ENCODE measurements around the gene ZNF609. TPM values are rescaled to one million over a fixed set of nuclear protein-coding genes. Genes with fewer than 3 reads are reported as not detected.
"Not testable (repeated sequence)": the region's sequence is repeated elsewhere in the genome, so short reads cannot be mapped to it uniquely, and the experiment has no call there.

The ZNF609 gene
- total RNA-seq, 4 donors from 2014 or later = 10.3 to 16.5 (median 12.4) TPM

DNA sequence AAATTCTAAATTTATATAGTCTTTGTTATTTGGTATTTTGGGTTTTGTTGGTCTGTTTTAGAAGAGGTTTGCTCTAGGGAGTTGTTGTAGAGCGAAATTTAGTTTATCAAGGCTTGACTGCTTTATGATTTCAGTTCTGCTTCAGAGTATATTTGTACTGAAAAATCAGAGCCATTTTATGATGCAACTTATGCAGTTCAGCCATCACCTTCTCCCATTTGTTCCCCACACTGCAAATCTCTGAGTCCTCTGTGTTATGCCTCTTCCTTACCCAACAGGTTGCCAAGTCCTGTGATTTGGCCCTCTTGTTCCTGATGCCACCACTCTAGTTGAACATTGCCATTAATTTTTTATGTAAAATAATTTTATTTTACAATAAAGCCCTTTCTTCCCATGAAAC is 140.4 kb downstream of the ZNF609 start:
- no peak overlapping the region for H3K27ac ChIP-seq
- DNase-seq (no peak), ATAC-seq (no peak)
- H3K4me3 ChIP-seq = no peak overlapping the region
- intact Hi-C loops (cut with DNase I; ENCODE audit: low total_unique reads) (no loop called here), in situ Hi-C loops (cut with MboI; ENCODE audit: low sequenced_read_pairs in 4 of 4) (no loop called here)
- peaks cover 9 to 27% of the 10 kb centered on the region in 2 donors for H3K4me1 ChIP-seq
- no peaks in the 10 kb centered on the region for H3K36me3 ChIP-seq
- TF ChIP-seq POLR2A (IDR thresholded peaks at IDR 0.05) (no peak), CTCF (IDR thresholded peaks at IDR 0.05 in 4 of 5, conservative IDR thresholded peaks at IDR 0.05 in 1 of 5) (no peak)
- no peaks in the 10 kb centered on the region for H3K9me3 ChIP-seq
- no peaks in the 10 kb centered on the region for H3K27me3 ChIP-seq

- Histone ChIP-seq H3K9me3 (no peaks in the 10 kb centered on the region), H3K27ac (no peak overlapping the region), H3K4me1 (peaks cover 9 to 12% of the 10 kb centered on the region in 2 donors), H3K27me3 (no peaks in the 10 kb centered on the region), H3K36me3 (no peaks in the 10 kb centered on the region), H3K4me3 (no peak overlapping the region)
- no peak for DNase-seq
- ATAC-seq = no peak
- TF ChIP-seq CTCF (IDR thresholded peaks at IDR 0.05 in 4 of 5, conservative IDR thresholded peaks at IDR 0.05 in 1 of 5) (no peak), POLR2A (IDR thresholded peaks at IDR 0.05) (no peak)
- in situ Hi-C loops (cut with MboI; ENCODE audit: low sequenced_read_pairs in 4 of 4) (no loop called here), intact Hi-C loops (cut with DNase I; ENCODE audit: low total_unique reads) (no loop called here)
These were observed 143.9 kb downstream of the ZNF609 start for GRCh38 chr15:64604319-64604718.

- H3K4me1 ChIP-seq = peaks cover 9 to 11% of the 10 kb centered on the region in 2 donors
- ATAC-seq; intact Hi-C loops (cut with DNase I; ENCODE audit: low total_unique reads); H3K9me3 ChIP-seq; H3K27ac ChIP-seq; H3K36me3 ChIP-seq; H3K27me3 ChIP-seq; in situ Hi-C loops (cut with MboI; ENCODE audit: low sequenced_read_pairs in 4 of 4); DNase-seq; H3K4me3 ChIP-seq: not testable (repeated sequence)
These were observed 147.0 kb downstream of the ZNF609 start for GRCh38 chr15:64607416-64607815.

DNA sequence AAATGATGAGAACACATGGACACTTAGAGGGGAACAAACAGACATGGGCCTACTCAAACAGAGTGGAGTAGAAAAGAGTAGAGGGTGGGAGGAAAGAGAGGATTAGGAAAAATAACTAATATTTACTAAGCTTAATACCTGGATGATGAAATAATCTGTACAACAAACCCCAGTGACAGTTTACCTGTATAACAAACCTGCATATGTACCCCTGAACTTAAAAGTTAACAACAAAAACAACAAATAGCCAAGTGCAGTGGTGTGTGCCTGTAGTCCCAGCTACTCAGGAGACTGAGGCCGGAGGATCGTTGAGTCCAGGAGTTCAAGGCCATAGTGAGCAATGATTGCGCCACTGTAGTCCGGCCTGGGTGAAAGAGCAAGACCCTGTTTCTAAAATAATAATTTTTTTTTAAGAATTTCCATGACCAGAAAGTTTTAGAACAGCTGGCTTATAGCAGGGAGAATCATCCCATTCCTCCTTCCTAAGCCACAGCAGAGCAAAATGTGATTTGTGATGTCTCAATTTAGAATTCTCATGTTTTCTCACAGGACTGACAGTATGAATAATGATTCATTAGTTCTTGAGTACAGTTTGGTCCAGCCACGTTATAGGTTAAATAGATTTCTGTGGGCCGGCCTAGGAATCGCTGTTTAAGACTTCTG is 150.0 kb downstream of the ZNF609 start:
- H3K36me3 ChIP-seq = no peaks in the 10 kb centered on the region
- no peaks in the 10 kb centered on the region for H3K27me3 ChIP-seq
- no peak overlapping the region for H3K4me3 ChIP-seq
- no peak for TF ChIP-seq POLR2A (IDR thresholded peaks at IDR 0.05)
- no peak for TF ChIP-seq CTCF (IDR thresholded peaks at IDR 0.05 in 4 of 5, conservative IDR thresholded peaks at IDR 0.05 in 1 of 5)
- no peaks in the 10 kb centered on the region for H3K9me3 ChIP-seq
- H3K4me1 ChIP-seq = peaks cover 0 to 3% of the 10 kb centered on the region in 2 donors
- no peak for DNase-seq
- H3K27ac ChIP-seq = no peak overlapping the region
- in situ Hi-C loops (cut with MboI; ENCODE audit: low sequenced_read_pairs in 4 of 4) = no loop called here
- no peak for ATAC-seq
- intact Hi-C loops (cut with DNase I; ENCODE audit: low total_unique reads) = no loop called here

DNA sequence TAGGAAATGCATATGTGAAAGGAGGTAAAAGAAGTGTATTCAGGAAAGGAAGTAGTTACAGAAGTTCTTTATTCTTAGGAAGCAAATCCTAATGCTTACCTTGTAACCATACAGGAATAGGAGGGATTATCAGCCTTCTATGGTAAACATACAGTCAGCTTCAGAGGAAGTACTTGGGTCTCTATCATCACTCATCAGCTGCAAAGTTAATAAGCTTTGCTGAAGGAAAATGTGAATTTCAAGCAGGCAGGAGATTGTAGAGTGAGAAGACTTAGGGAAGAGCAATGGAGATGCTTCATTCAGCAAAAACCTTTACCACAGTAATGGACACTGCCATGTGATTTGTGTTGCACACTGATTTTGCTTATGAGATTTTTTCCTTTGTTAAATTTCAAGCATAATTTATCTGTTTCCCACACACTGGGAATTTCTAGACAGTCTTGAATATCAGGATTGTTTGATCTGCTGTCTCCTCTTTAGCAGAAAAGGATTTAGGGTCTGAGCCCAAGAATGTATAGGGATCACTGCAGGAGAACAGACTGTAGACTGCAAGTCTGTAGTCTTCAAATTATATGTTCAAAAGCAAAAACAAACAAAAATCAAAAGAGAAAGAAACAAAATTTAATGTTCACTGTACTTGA is 150.8 kb downstream of the ZNF609 start:
- in situ Hi-C loops (cut with MboI; ENCODE audit: low sequenced_read_pairs in 4 of 4) = no loop called here

More for the DNA sequence above, 150.8 kb downstream of the ZNF609 start:
- no peak for ATAC-seq
- H3K9me3 ChIP-seq = no peaks in the 10 kb centered on the region
- no peak for TF ChIP-seq CTCF (IDR thresholded peaks at IDR 0.05 in 4 of 5, conservative IDR thresholded peaks at IDR 0.05 in 1 of 5)
- no peak for TF ChIP-seq POLR2A (IDR thresholded peaks at IDR 0.05)
- no peak for DNase-seq
- H3K4me1 ChIP-seq = peaks cover 0 to 3% of the 10 kb centered on the region in 2 donors
- H3K36me3 ChIP-seq = no peaks in the 10 kb centered on the region
- H3K27ac ChIP-seq = no peak overlapping the region
- H3K4me3 ChIP-seq = no peak overlapping the region
- intact Hi-C loops (cut with DNase I; ENCODE audit: low total_unique reads) = no loop called here
- no peaks in the 10 kb centered on the region for H3K27me3 ChIP-seq

Measured in gastrocnemius medialis (tissue), 4 donors.